WTC11 (cell line): Measurements from ENCODE around the gene WDR48.

Experiments
- ELF4 ChIP-seq: sonication (generic); formaldehyde crosslinking; IDR thresholded peaks from 2 replicates; pipeline ENCODE4 v1.8.1; 2022; ENCODE audit warnings: low read depth, mild to moderate bottlenecking, moderate library complexity, missing genetic modification reagents
- TP53 ChIP-seq: sonication (generic); formaldehyde crosslinking; IDR thresholded peaks from 2 replicates; pipeline ENCODE4 v1.8.1; 2023; ENCODE audit warnings: mild to moderate bottlenecking, missing genetic modification reagents

DNA sequence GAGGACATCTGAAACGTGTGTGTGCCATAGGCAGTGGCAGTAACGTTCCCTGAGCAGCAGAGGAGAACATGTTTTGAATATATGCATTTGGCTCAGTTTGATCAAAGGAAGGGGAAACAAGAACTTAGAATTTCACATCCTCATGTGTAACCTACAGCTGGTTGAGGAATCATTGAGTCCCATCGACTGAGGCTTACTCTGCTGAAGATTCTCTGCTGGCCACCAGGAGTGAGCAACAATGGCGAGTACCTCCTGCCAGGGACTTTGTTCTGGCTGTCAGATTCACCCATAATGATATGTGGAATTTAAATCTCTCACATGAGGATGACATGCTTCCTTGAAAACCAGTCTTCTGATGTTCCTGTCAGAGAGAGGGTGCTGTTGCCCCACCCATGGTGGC is 34.3 kb downstream of the WDR48 start:
- TF ChIP-seq TP53 (CRISPR knock-in tag) (no peak), ELF4 (CRISPR knock-in tag) (no peak)
